Measurements from ENCODE around the gene STAP2. TPM values are rescaled to one million over a fixed set of nuclear protein-coding genes. Genes with fewer than 3 reads are reported as not detected.

STAP2 gene
- total and polyA plus RNA-seq, 9 of the 15 experiments (the other 6 are each of a cell fraction or from before 2014, with no cell fraction given): 1.2 to 9.8 (median 4.5) TPM

- TF ChIP-seq XRCC5 (IDR thresholded peaks at IDR 0.05; ENCODE audit: low read depth, low read length): no peak
- no peak for TF ChIP-seq FOXJ2 (tag; IDR thresholded peaks at IDR 0.05)
- no peak for TF ChIP-seq E2F3 (CRISPR knock-in tag; IDR thresholded peaks at IDR 0.05)
- no peak for TF ChIP-seq HOXB6 (CRISPR knock-in tag; IDR thresholded peaks at IDR 0.05; ENCODE audit: borderline replicate concordance)
- TF ChIP-seq CEBPZ (IDR thresholded peaks at IDR 0.05; ENCODE audit: borderline replicate concordance, low read depth, low read length): no peak
- no peak for TF ChIP-seq ZNF146 (CRISPR knock-in tag; IDR thresholded peaks at IDR 0.05; ENCODE audit: unreplicated experiment)
- no peak; the same call in 1 of the 2 replicates for TF ChIP-seq HMGXB4 (CRISPR knock-in tag; IDR thresholded peaks at IDR 0.05)
- no peak for TF ChIP-seq MXD1 (CRISPR knock-in tag; IDR thresholded peaks at IDR 0.05; ENCODE audit: borderline replicate concordance, poor library complexity, severe bottlenecking)
- no peak for TF ChIP-seq HDAC6 (IDR thresholded peaks at IDR 0.05; ENCODE audit: low read depth, low read length)
- peak; percentile 22; the same call in 1 of the 2 replicates for TF ChIP-seq CTBP1 (IDR thresholded peaks at IDR 0.05; ENCODE audit: borderline replicate concordance)
- TF ChIP-seq TCF7L2 (IDR thresholded peaks at IDR 0.05; ENCODE audit: low read depth, low read length): no peak
- no peak for TF ChIP-seq SIN3B (IDR thresholded peaks at IDR 0.05; ENCODE audit: low read depth)
- TF ChIP-seq, protein P1, sequence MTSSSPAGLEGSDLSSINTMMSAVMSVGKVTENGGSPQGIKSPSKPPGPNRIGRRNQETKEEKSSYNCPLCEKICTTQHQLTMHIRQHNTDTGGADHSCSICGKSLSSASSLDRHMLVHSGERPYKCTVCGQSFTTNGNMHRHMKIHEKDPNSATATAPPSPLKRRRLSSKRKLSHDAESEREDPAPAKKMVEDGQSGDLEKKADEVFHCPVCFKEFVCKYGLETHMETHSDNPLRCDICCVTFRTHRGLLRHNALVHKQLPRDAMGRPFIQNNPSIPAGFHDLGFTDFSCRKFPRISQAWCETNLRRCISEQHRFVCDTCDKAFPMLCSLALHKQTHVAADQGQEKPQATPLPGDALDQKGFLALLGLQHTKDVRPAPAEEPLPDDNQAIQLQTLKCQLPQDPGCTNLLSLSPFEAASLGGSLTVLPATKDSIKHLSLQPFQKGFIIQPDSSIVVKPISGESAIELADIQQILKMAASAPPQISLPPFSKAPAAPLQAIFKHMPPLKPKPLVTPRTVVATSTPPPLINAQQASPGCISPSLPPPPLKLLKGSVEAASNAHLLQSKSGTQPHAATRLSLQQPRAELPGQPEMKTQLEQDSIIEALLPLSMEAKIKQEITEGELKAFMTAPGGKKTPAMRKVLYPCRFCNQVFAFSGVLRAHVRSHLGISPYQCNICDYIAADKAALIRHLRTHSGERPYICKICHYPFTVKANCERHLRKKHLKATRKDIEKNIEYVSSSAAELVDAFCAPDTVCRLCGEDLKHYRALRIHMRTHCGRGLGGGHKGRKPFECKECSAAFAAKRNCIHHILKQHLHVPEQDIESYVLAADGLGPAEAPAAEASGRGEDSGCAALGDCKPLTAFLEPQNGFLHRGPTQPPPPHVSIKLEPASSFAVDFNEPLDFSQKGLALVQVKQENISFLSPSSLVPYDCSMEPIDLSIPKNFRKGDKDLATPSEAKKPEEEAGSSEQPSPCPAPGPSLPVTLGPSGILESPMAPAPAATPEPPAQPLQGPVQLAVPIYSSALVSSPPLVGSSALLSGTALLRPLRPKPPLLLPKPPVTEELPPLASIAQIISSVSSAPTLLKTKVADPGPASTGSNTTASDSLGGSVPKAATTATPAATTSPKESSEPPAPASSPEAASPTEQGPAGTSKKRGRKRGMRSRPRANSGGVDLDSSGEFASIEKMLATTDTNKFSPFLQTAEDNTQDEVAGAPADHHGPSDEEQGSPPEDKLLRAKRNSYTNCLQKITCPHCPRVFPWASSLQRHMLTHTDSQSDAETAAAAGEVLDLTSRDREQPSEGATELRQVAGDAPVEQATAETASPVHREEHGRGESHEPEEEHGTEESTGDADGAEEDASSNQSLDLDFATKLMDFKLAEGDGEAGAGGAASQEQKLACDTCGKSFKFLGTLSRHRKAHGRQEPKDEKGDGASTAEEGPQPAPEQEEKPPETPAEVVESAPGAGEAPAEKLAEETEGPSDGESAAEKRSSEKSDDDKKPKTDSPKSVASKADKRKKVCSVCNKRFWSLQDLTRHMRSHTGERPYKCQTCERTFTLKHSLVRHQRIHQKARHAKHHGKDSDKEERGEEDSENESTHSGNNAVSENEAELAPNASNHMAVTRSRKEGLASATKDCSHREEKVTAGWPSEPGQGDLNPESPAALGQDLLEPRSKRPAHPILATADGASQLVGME (CRISPR knock-in tag; IDR thresholded peaks at IDR 0.05): no peak
- TF ChIP-seq ZNF282 (CRISPR knock-in tag; IDR thresholded peaks at IDR 0.05): no peak
- no peak; the same call in 1 of the 2 replicates for TF ChIP-seq SMAD4 (CRISPR knock-in tag; conservative IDR thresholded peaks at IDR 0.05)
Measured at GRCh38 chr19:4310247-4311121, 28.1 kb downstream of the STAP2 start (continued).
